ENCODE data around the gene MAP4K4.
A peak's percentile ranks its signal among the peaks of the same experiment; 100 is the strongest.

The MAP4K4 gene

DNA sequence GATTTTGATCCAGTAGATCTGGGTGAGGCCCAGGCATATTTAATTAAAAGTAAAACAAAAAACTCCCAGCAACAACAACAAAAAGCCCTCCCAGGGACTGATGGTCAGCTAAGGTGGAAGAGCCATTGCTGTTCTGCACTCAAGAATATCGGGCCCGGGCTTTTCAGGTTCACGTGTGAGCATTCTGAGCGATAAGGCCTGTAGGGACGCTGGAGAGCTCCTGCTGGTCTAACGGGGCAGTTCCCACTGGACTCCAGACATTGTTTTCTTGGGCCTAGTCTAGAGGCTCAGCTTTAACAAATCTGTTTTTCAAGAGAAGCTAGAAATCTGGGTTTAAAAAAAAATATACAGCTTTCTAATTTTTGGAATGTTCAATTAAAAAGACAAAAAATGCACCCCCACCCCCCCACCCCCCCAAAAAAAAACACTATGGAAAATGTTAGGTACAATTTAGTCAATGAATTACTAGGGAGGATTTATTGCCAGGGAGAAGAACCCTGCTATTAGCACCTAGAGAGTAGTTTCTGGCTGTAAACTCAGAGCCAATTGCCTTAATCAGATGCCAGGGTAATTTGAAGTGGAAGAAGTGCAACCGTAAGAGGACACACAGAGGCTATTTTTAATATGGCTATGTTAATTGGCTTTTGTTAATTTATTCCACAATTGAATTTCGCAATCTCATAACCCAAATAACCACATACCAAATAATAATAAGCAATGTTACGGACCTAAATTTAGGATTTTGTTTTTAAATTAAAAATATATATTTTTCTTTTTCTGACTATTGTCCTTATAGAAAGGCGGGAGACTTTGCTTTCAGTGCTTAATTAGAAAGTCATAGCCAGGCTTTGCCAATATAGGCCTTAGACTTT is 78.9 kb downstream of the MAP4K4 start:
- in situ Hi-C loops (cut with MboI; ENCODE audit: low sequenced_read_pairs), result no loop called here
- Histone ChIP-seq H3K9me3 (no peaks in the 10 kb centered on the region), H3K36me3 (replicated peaks) (no peaks in the 10 kb centered on the region), H3K27me3 (ENCODE audit: low read depth) (no peaks in the 10 kb centered on the region), H3K4me1 (peaks cover 27% of the 10 kb centered on the region), H3K4me3 (no peak overlapping the region)
- DNase-seq (ENCODE audit: low spot score in 2 of 2), result peak in 1 of 2 experiments; percentile 31

DNA sequence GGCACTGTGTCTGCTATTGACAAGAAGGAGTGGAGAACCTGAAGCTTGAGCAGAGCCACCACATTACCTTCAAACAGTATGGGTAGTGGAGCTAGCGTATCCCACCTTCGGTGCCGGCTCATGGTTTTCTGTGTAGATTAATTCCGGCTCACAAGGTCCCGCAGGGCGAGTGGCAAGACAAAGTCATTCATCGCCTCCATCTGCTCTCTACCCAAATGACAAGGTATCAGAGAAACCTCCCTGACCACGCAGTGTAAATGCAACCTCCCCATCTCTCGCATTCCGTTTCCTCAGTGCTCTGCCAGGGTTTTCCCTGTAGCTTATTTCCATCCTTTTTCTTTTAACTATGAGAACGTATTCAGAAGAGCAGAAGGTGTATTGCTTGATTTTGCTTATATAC is 79.8 kb downstream of the MAP4K4 start:
- in situ Hi-C loops (cut with MboI; ENCODE audit: low sequenced_read_pairs), result no loop called here
- H3K4me3 ChIP-seq, result no peak overlapping the region
- no peaks in the 10 kb centered on the region for H3K27me3 ChIP-seq (ENCODE audit: low read depth)
- no peaks in the 10 kb centered on the region for H3K36me3 ChIP-seq (replicated peaks)
- no peak for DNase-seq (ENCODE audit: low spot score in 2 of 2)
- peaks cover 24% of the 10 kb centered on the region for H3K4me1 ChIP-seq
- no peaks in the 10 kb centered on the region for H3K9me3 ChIP-seq

DNA sequence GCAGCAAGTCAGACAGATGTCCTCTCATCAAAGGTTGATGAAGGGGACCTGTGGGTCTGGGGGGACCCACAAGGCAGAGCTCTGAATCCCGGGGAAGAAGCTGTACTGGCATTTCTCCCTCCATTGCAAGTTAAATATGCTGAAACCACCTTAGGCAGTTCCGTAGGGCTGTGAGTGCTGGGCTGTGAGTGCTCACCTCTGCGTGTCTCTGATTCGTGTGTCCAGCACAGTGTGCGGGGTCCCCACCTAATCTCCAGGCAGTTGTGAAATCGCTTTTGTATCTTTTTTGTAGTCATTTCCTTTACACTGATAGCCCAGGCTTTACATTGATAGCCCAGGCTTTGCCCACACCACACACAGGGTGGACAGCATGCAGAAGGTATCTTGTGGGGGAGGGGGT is 80.6 kb downstream of the MAP4K4 start:
- Histone ChIP-seq H3K36me3 (replicated peaks) (no peaks in the 10 kb centered on the region), H3K27me3 (ENCODE audit: low read depth) (no peaks in the 10 kb centered on the region), H3K4me3 (no peak overlapping the region), H3K4me1 (peaks cover 21% of the 10 kb centered on the region), H3K9me3 (no peaks in the 10 kb centered on the region)
- no peak for DNase-seq (ENCODE audit: low spot score in 2 of 2)
- in situ Hi-C loops (cut with MboI; ENCODE audit: low sequenced_read_pairs), result no loop called here

DNA sequence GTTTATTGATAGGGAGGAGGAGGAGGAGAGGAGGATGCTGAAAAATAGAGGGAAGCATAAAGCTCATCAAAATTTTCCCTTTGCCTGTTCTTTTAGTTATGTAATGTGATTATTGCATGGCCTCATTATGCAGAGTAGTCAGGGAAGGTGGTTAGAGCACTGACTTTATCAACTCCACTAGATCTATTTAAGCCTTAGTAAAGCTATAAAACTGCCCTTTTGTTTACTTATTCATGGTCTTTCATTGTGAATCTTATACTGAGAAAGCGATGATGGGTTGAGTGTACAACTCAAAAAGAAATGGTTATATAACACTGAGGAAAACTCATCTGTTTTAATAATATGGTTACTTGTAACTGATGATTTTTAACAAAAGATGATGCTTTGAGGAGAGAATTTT is 81.7 kb downstream of the MAP4K4 start:
- no peaks in the 10 kb centered on the region for H3K27me3 ChIP-seq (ENCODE audit: low read depth)
- in situ Hi-C loops (cut with MboI; ENCODE audit: low sequenced_read_pairs), result no loop called here
- no peaks in the 10 kb centered on the region for H3K9me3 ChIP-seq
- no peak overlapping the region for H3K4me3 ChIP-seq
- H3K4me1 ChIP-seq, result peaks cover 15% of the 10 kb centered on the region
- H3K36me3 ChIP-seq (replicated peaks), result no peaks in the 10 kb centered on the region
- DNase-seq (ENCODE audit: low spot score in 2 of 2), result peak in 1 of 2 experiments; percentile 72

DNA sequence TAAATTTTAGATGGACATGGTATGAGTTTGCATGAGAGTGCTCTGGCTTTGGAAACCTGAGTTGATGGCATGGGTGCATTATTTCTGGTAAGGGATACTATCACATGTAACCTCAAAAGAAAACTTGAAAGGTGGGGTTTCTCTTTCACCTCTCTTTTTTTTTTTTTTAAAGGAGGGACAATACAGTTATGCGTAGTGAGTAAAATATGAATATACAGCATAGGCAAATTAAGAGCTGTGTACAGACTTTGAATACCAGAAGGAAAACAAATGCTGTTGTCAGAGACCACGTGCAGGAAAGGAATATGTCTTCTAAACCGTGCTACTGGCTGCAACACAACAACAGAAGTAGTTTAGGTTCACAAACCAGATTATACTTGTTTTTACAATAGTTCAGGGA is 82.1 kb downstream of the MAP4K4 start:
- H3K27me3 ChIP-seq (ENCODE audit: low read depth), result no peaks in the 10 kb centered on the region
- H3K4me3 ChIP-seq, result no peak overlapping the region
- H3K36me3 ChIP-seq (replicated peaks), result no peaks in the 10 kb centered on the region
- no peaks in the 10 kb centered on the region for H3K9me3 ChIP-seq
- in situ Hi-C loops (cut with MboI; ENCODE audit: low sequenced_read_pairs), result no loop called here
- no peak for DNase-seq (ENCODE audit: low spot score in 2 of 2)
- peaks cover 15% of the 10 kb centered on the region for H3K4me1 ChIP-seq

DNA sequence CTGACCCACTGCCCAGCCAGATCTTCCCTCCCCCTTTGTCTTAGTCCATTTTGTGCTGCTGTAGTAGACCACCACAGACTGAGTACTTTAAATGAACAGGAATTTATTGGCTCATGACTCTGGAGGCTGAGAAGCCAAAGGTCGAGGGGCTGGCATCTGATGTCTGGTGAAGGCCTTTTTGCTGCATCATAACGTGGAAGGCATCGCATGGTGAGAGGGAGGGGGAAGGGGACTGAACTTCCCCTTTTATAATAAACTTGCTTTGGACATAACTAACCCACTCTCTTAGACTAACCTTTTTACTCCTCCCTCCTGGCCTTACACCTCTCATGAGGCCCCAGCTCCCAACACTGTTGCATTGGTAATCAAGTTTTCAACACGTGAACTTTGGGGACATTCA is 83.8 kb downstream of the MAP4K4 start:
- Histone ChIP-seq H3K36me3 (replicated peaks) (no peaks in the 10 kb centered on the region), H3K27me3 (ENCODE audit: low read depth) (no peaks in the 10 kb centered on the region), H3K4me3 (no peak overlapping the region), H3K9me3 (no peaks in the 10 kb centered on the region), H3K4me1 (peaks cover 15% of the 10 kb centered on the region)
- in situ Hi-C loops (cut with MboI; ENCODE audit: low sequenced_read_pairs), result no loop called here
- no peak for DNase-seq (ENCODE audit: low spot score in 2 of 2)

DNA sequence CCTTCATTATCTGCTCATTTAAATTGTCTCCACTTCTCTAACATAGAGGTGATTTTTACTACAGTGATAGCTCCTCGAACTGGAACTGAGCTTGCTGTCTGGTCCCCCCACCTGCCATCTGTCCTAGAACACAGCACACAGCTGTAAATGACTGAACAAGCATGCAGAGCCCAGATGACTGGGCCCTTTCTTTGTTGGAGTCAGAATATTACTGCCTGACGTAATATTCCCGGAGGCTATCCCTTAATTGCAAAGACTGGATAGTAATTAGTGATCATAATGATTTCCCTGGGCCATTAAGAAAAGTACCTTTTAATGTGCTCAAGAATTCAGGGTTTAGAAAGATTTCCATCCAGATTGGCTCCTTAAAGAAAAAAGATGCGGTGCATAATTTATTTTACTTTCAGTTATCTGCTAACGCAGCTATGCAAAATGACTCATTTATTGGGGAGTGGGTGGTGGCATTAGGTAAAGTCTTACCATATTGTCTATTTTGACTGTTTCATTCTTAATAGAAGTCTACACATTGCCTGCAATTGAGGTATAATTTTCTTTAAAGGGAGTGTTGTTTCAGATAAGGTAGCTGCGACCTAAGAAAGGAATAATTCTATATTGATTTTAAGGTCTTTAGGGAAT is 84.4 kb downstream of the MAP4K4 start:
- DNase-seq (ENCODE audit: low spot score in 2 of 2), result no peak
- no peaks in the 10 kb centered on the region for H3K27me3 ChIP-seq (ENCODE audit: low read depth)
- no peak overlapping the region for H3K4me3 ChIP-seq
- no peaks in the 10 kb centered on the region for H3K36me3 ChIP-seq (replicated peaks)
- peaks cover 15% of the 10 kb centered on the region for H3K4me1 ChIP-seq
- H3K9me3 ChIP-seq, result no peaks in the 10 kb centered on the region
- in situ Hi-C loops (cut with MboI; ENCODE audit: low sequenced_read_pairs), result no loop called here

DNA sequence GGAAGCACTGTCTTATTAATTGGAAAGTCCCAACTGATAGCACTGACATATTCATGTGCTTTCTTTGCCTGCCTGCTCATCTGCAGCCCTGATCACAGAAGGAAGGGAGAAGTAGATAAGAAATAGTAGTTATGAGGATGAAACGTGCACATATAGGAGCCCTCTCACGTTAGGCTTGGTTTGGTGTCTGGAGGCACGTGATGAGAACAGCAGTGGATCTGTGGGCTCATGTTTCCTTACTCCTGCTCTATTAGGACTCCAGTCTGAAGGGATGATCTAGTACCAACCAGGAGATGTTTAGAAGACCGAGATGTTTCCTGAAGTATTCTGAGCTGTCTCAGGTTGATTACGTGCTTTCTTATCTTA is 84.9 kb downstream of the MAP4K4 start:
- in situ Hi-C loops (cut with MboI; ENCODE audit: low sequenced_read_pairs), result no loop called here
- H3K4me3 ChIP-seq, result no peak overlapping the region
- DNase-seq (ENCODE audit: low spot score in 2 of 2), result no peak

DNA sequence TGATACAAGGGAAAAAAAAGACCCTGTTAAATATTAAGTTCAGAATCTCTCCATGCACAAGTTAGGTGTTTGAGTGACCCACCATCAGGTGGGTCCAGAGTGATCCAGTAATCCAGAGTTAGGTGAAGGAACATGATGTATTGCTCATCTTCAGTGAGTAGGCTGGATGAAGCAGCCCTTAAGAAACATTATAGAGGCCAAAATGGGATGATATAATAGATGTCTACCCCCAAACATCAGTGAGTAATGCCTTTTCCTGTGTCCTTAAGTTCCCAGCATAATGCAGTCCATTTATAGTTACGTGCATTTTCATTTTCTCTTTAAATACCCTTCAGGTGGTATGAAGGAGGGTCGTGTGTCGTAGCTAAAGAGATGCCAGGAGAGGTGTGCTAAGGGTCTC is 89.6 kb downstream of the MAP4K4 start:
- Histone ChIP-seq H3K4me3 (no peak overlapping the region), H3K4me1 (peaks cover 3% of the 10 kb centered on the region; the same call in 1 of the 2 replicates), H3K36me3 (replicated peaks) (no peaks in the 10 kb centered on the region), H3K9me3 (no peaks in the 10 kb centered on the region), H3K27me3 (ENCODE audit: low read depth) (no peaks in the 10 kb centered on the region)
- DNase-seq (ENCODE audit: low spot score in 2 of 2), result no peak
- in situ Hi-C loops (cut with MboI; ENCODE audit: low sequenced_read_pairs), result no loop called here

More for the DNA sequence above, 84.9 kb downstream of the MAP4K4 start:
- H3K9me3 ChIP-seq, result no peaks in the 10 kb centered on the region
- no peaks in the 10 kb centered on the region for H3K36me3 ChIP-seq (replicated peaks)
- H3K27me3 ChIP-seq (ENCODE audit: low read depth), result no peaks in the 10 kb centered on the region
- peaks cover 15% of the 10 kb centered on the region for H3K4me1 ChIP-seq

DNA sequence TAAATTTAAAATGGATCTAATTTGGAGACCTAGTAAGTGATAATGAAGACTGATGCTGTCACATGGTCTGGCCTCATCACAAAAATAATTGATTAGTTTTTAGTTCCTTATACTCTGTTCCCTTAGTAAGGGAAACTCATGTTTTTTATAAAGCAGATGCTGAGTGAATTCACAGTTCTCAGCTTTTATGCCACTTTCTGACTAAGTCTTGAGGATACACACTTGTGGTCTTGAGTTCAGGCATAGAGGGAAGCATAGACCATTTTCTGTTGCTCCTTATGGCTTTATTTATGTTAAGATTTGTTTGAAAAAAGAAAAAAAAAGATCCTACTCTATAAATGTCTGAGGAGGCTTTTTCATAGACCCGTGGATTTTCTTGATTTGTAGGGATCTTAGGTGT is 91.1 kb downstream of the MAP4K4 start:
- Histone ChIP-seq H3K27me3 (ENCODE audit: low read depth) (no peaks in the 10 kb centered on the region), H3K4me1 (peaks cover 11% of the 10 kb centered on the region), H3K4me3 (no peak overlapping the region), H3K36me3 (replicated peaks) (no peaks in the 10 kb centered on the region), H3K9me3 (no peaks in the 10 kb centered on the region)
- DNase-seq (ENCODE audit: low spot score in 2 of 2), result no peak
- in situ Hi-C loops (cut with MboI; ENCODE audit: low sequenced_read_pairs), result no loop called here

DNA sequence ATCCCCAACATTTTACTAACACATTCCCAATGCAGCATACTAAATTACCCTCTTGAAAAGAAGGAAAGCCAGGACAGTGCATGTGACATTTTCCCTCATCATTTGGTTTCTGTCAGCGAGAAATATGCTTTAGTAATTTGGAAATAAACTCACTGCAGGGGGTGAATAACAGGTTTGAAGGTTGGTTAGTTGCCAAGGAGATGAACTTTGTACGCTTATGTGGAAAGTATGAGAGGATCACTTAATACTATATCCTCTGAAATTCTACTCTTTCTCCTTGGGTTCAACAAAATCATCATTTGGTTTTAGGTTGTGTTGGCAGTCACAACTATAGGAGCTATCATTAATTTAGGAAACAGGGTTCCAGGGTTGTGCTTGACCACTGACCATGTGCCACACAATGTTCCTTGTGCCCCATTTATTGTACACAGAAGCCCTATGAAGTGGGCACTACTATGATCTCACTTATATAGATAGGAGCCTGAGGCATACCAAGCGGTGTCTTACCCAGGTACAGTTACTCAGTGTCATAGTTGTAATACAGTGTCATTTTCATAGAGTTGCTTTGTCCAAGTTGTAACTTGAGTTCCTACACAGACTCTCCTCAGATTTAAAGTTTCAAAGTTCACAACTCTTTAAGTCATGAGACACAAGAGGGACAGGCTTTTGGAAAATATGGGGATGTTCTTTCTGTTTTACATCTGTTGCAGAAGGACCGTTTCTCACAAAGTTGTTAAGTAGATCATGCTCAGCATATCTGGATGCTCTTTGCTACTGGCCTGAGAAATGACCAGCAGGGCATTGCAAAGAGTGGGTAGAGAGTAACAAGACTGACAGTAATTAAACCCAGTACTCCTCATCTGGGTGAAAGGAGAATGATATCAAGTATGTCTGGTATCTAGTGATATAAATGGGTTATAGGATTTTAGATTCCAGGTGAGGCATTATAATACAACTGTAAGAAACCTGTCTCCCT is 91.8 kb downstream of the MAP4K4 start:
- in situ Hi-C loops (cut with MboI; ENCODE audit: low sequenced_read_pairs), result no loop called here
- Histone ChIP-seq H3K4me1 (peaks cover 17% of the 10 kb centered on the region), H3K9me3 (no peaks in the 10 kb centered on the region), H3K27me3 (ENCODE audit: low read depth) (no peaks in the 10 kb centered on the region), H3K4me3 (no peak overlapping the region), H3K36me3 (replicated peaks) (no peaks in the 10 kb centered on the region)
- no peak for DNase-seq (ENCODE audit: low spot score in 2 of 2)

DNA sequence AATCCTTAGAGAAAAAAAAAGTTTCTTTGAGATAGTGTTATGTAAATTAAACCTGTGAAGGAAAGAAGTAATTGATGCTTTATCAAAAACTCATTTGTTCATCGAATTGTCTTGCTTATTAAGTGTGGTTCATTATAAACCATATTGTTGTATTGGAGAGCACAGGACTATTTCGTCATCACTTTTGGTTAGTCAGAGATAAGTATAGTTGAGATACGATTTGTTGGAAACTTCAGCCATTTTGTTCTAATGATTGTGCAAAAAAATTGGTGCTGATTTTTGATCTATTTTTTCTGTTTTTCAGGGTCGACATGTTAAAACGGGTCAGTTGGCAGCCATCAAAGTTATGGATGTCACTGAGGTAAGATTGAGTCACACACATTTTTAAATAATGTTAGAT is 92.9 kb downstream of the MAP4K4 start:
- Histone ChIP-seq H3K4me1 (peaks cover 21% of the 10 kb centered on the region), H3K36me3 (replicated peaks) (no peaks in the 10 kb centered on the region), H3K4me3 (no peak overlapping the region), H3K9me3 (no peaks in the 10 kb centered on the region), H3K27me3 (ENCODE audit: low read depth) (no peaks in the 10 kb centered on the region)
- no peak for DNase-seq (ENCODE audit: low spot score in 2 of 2)
- in situ Hi-C loops (cut with MboI; ENCODE audit: low sequenced_read_pairs), result no loop called here

DNA sequence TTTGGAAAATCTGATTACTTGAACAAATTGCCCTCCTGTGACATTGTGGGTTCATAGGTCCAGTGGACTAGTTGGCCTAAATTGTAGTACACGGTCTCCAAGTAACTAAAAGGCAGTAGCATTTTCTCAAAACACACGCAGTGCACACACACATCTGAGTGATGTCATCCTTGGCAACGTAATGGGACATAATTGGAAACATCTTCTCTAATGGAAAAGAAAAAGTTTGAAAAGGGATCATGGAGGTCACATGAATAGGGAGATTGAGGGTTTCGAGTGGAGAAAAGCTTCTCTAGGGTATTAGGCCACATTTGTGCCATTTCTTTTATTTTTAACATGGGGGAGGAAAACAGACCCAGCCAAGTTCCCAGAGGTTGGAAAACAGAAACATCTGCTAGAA is 93.3 kb downstream of the MAP4K4 start:
- H3K4me1 ChIP-seq, result peaks cover 21% of the 10 kb centered on the region
- H3K9me3 ChIP-seq, result no peaks in the 10 kb centered on the region
- no peaks in the 10 kb centered on the region for H3K27me3 ChIP-seq (ENCODE audit: low read depth)
- H3K36me3 ChIP-seq (replicated peaks), result no peaks in the 10 kb centered on the region
- in situ Hi-C loops (cut with MboI; ENCODE audit: low sequenced_read_pairs), result no loop called here
- DNase-seq (ENCODE audit: low spot score in 2 of 2), result no peak
- no peak overlapping the region for H3K4me3 ChIP-seq

DNA sequence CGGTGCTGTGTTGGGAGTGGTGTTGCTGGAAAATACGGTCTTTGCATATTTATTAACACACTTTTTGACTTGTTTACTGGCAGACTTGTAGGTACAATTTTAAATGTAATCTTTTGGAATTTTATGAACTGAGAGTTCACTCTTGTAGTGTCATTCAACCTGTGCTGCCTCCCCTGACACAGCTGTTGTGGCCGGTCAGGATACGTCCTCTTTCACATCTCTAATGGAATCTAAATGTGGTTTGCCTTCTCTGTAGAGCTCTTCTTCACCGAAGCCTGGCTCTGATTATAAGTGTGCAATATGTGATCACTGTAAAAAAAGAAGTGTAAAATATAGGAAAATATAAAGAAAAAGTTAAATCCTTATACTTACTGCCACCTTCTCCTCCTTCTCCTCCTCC is 94.7 kb downstream of the MAP4K4 start:
- H3K9me3 ChIP-seq, result no peaks in the 10 kb centered on the region
- in situ Hi-C loops (cut with MboI; ENCODE audit: low sequenced_read_pairs), result no loop called here
- no peak overlapping the region for H3K4me3 ChIP-seq
- no peaks in the 10 kb centered on the region for H3K27me3 ChIP-seq (ENCODE audit: low read depth)
- peaks cover 21% of the 10 kb centered on the region for H3K4me1 ChIP-seq
- no peaks in the 10 kb centered on the region for H3K36me3 ChIP-seq (replicated peaks)
- DNase-seq (ENCODE audit: low spot score in 2 of 2), result no peak
